Loucy (cell line): ENCODE results near the gene SMC3.

Experiments used
- H2AFZ ChIP-seq: fragments of 200-600 bp; sonication (generic); 2 replicates; pipeline ENCODE4 v1.6.0; 2016; ENCODE audit warnings: antibody characterized with exemption, mild to moderate bottlenecking, low read length, moderate library complexity
- H3F3A ChIP-seq: fragments of 200-600 bp; 2 replicates; pipeline ENCODE4 v1.6.0; 2016; ENCODE audit warnings: antibody characterized with exemption, low read depth, mild to moderate bottlenecking
- H3K27me3 ChIP-seq: fragments of 200-600 bp; sonication (generic); 2 replicates; pipeline ENCODE4 v1.6.1; 2014; ENCODE audit warnings: low read length, mild to moderate bottlenecking; ENCODE audit not compliant: insufficient read depth, poor library complexity, severe bottlenecking
- H3K36me3 ChIP-seq: fragments of 200-600 bp; sonication (generic); 2 replicates; pipeline ENCODE4 v1.6.1; 2016; ENCODE audit warnings: low read length; ENCODE audit not compliant: insufficient read depth
- H3K4me1 ChIP-seq: fragments of 200-600 bp; sonication (generic); 2 replicates; pipeline ENCODE4 v1.5.1; 2014; ENCODE audit warnings: low read length, mild to moderate bottlenecking; ENCODE audit not compliant: insufficient read depth, poor library complexity, severe bottlenecking
- H3K4me2 ChIP-seq: fragments of 200-600 bp; sonication (generic); 2 replicates; pipeline ENCODE4 v1.6.0; 2014; ENCODE audit warnings: antibody characterized with exemption, low read length, low read depth, mild to moderate bottlenecking; ENCODE audit not compliant: poor library complexity, severe bottlenecking
- H3K4me3 ChIP-seq: fragments of 200-600 bp; sonication (generic); 2 replicates; pipeline ENCODE4 v1.5.1; 2014; ENCODE audit warnings: low read length, mild to moderate bottlenecking, mixed read lengths; ENCODE audit not compliant: poor library complexity, severe bottlenecking
- H3K79me2 ChIP-seq: fragments of 200-600 bp; sonication (generic); 2 replicates; pipeline ENCODE4 v1.6.1; 2014; ENCODE audit warnings: low read length; ENCODE audit not compliant: insufficient read depth
- H3K9ac ChIP-seq: fragments of 200-600 bp; sonication (generic); 2 replicates; pipeline ENCODE4 v1.6.0; 2014; ENCODE audit warnings: mild to moderate bottlenecking, low read depth, low read length, moderate library complexity; ENCODE audit not compliant: poor library complexity, severe bottlenecking
- H3K9me2 ChIP-seq: fragments of 200-600 bp; sonication (generic); replicated peaks from 2 replicates; pipeline ENCODE4 v1.6.1; 2016; ENCODE audit warnings: low read depth, low read length, mixed read lengths
- H3K9me3 ChIP-seq: fragments of 200-600 bp; sonication (generic); 2 replicates; pipeline ENCODE4 v1.6.1; 2014; ENCODE audit warnings: mild to moderate bottlenecking, antibody characterized with exemption, low read length, low read depth; ENCODE audit not compliant: insufficient read depth
- H4K20me1 ChIP-seq: fragments of 200-600 bp; sonication (generic); 2 replicates; pipeline ENCODE4 v1.6.0; 2014; ENCODE audit warnings: antibody characterized with exemption, low read length, mild to moderate bottlenecking; ENCODE audit not compliant: insufficient read depth, poor library complexity, severe bottlenecking
- CTCF ChIP-seq: fragments of 200-600 bp; sonication (generic); conservative IDR thresholded peaks from 2 replicates; pipeline ENCODE4 v1.5.1; 2014; ENCODE audit warnings: mild to moderate bottlenecking, antibody characterized with exemption, low read length
- EZH2phosphoT487 ChIP-seq: fragments of 200-600 bp; IDR thresholded peaks from 2 replicates; pipeline ENCODE4 v1.6.1; 2018; ENCODE audit warnings: antibody characterized with exemption, mild to moderate bottlenecking, moderate library complexity, borderline replicate concordance

The SMC3 gene

DNA sequence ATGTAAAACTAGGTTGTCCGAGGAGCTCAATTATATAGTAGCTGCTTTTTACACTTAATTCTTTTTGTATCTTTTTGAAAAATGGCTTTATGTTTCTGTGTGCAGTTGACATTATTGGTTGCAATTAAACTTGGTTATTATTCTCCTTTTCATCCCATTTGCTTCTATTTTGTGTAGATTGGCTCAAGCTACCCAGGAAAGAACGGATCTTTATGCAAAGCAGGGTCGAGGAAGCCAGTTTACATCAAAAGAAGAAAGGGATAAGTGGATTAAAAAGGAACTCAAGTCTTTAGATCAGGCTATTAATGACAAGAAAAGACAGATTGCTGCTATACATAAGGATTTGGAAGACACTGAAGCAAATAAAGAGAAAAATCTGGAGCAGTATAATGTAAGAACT lies 16.5 kb downstream of the SMC3 start:
- no peak for TF ChIP-seq CTCF
- no peak for TF ChIP-seq EZH2phosphoT487
- H3F3A ChIP-seq, result no peaks in the 10 kb centered on the region
- no peaks in the 10 kb centered on the region for H4K20me1 ChIP-seq
- no peak overlapping the region for H2AFZ ChIP-seq
- H3K27me3 ChIP-seq, result no peaks in the 10 kb centered on the region
- no peaks in the 10 kb centered on the region for H3K4me1 ChIP-seq
- H3K9me3 ChIP-seq, result no peaks in the 10 kb centered on the region
- H3K9ac ChIP-seq, result no peak overlapping the region
- peaks cover 84% of the 10 kb centered on the region for H3K36me3 ChIP-seq
- no peaks in the 10 kb centered on the region for H3K79me2 ChIP-seq
- H3K4me3 ChIP-seq, result no peak overlapping the region
- H3K9me2 ChIP-seq, result no peaks in the 10 kb centered on the region
- no peak overlapping the region for H3K4me2 ChIP-seq

- H2AFZ ChIP-seq, result no peak overlapping the region
- H3K4me1 ChIP-seq, result no peaks in the 10 kb centered on the region
- no peak overlapping the region for H3K4me2 ChIP-seq
- no peaks in the 10 kb centered on the region for H3K27me3 ChIP-seq
- H3F3A ChIP-seq, result no peaks in the 10 kb centered on the region; the same call in 1 of the 2 replicates
- H3K9ac ChIP-seq, result no peak overlapping the region
- no peaks in the 10 kb centered on the region for H3K79me2 ChIP-seq
- H3K36me3 ChIP-seq, result peaks cover 78% of the 10 kb centered on the region
- H3K4me3 ChIP-seq, result no peak overlapping the region
- H3K9me3 ChIP-seq, result no peaks in the 10 kb centered on the region
- no peaks in the 10 kb centered on the region for H3K9me2 ChIP-seq
- TF ChIP-seq EZH2phosphoT487 (no peak), CTCF (no peak)
- peaks cover 2% of the 10 kb centered on the region for H4K20me1 ChIP-seq
These were observed 24.3 kb downstream of the SMC3 start for GRCh38 chr10:110591760-110592159.

DNA sequence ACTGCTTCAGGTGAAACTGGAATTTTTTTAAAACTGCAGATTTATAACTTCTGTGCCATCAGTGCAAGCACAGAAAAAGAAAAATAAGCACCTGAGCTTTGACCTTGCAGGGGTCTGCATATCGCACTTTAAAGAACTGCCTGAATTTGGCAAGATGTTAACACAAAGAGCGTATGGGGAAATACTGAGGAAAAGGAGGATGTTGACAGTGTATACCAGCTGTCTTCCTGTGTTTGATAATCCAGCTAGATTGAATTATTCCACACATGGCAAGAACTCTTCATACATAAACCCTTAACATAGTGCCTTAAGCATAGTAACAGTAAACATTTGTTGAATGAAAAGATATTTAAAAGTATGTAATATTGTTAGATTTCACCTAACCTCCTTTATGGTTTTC lies 30.0 kb downstream of the SMC3 start:
- H4K20me1 ChIP-seq, result no peaks in the 10 kb centered on the region
- no peak for TF ChIP-seq EZH2phosphoT487
- TF ChIP-seq CTCF, result no peak
- peaks cover 3% of the 10 kb centered on the region; the same call in 1 of the 2 replicates for H3F3A ChIP-seq
- H3K9me3 ChIP-seq, result no peaks in the 10 kb centered on the region
- no peak overlapping the region for H2AFZ ChIP-seq
- no peaks in the 10 kb centered on the region for H3K79me2 ChIP-seq
- H3K36me3 ChIP-seq, result peaks cover 61% of the 10 kb centered on the region; the same call in 1 of the 2 replicates
- H3K9me2 ChIP-seq, result no peaks in the 10 kb centered on the region
- no peaks in the 10 kb centered on the region for H3K27me3 ChIP-seq
- H3K4me1 ChIP-seq, result no peaks in the 10 kb centered on the region
- H3K9ac ChIP-seq, result no peak overlapping the region
- no peak overlapping the region for H3K4me2 ChIP-seq
- no peak overlapping the region for H3K4me3 ChIP-seq
